GM18909 (cell line): ENCODE results near the gene CCDC85A.

Source experiments
- ATAC-seq: cut with Tn5 transposase; IDR thresholded peaks from one replicate; pipeline ENCODE4 v1.9.1; 2021; ENCODE audit warnings: mild to moderate bottlenecking; ENCODE audit not compliant: unreplicated experiment, poor library complexity

The CCDC85A gene

GRCh38 chr2:56234241-56234640, 50.5 kb downstream of the CCDC85A start:
- no peak for ATAC-seq

GRCh38 chr2:56239030-56239429, 55.2 kb downstream of the CCDC85A start:
- no peak for ATAC-seq

GRCh38 chr2:56239437-56239836, 55.6 kb downstream of the CCDC85A start:
- no peak for ATAC-seq

GRCh38 chr2:56240210-56240609, 56.4 kb downstream of the CCDC85A start:
- no peak for ATAC-seq

GRCh38 chr2:56244506-56244905, 60.7 kb downstream of the CCDC85A start:
- ATAC-seq, result no peak

GRCh38 chr2:56244911-56245530, 61.2 kb downstream of the CCDC85A start:
- ATAC-seq, result no peak

- ATAC-seq, result no peak
These were observed 65.4 kb downstream of the CCDC85A start for GRCh38 chr2:56248965-56249742.

- ATAC-seq, result no peak
These were observed 66.5 kb downstream of the CCDC85A start for GRCh38 chr2:56250153-56250729.

- no peak for ATAC-seq
These were observed 76.6 kb downstream of the CCDC85A start for GRCh38 chr2:56260415-56260814.

- no peak for ATAC-seq
These were observed 78.5 kb downstream of the CCDC85A start for GRCh38 chr2:56262241-56262640.

GRCh38 chr2:56263876-56264275, 80.1 kb downstream of the CCDC85A start:
- no peak for ATAC-seq

GRCh38 chr2:56266761-56267414, 83.1 kb downstream of the CCDC85A start:
- ATAC-seq, result no peak

GRCh38 chr2:56267415-56267788, 83.6 kb downstream of the CCDC85A start:
- no peak for ATAC-seq

- ATAC-seq, result no peak
These were observed 85.1 kb downstream of the CCDC85A start for GRCh38 chr2:56268856-56269255.

- ATAC-seq, result no peak
These were observed 87.5 kb downstream of the CCDC85A start for GRCh38 chr2:56271275-56271674.

- ATAC-seq, result no peak
These were observed 101.4 kb downstream of the CCDC85A start for GRCh38 chr2:56285224-56285623.

- no peak for ATAC-seq
These were observed 103.1 kb downstream of the CCDC85A start for GRCh38 chr2:56286936-56287335.

GRCh38 chr2:56287508-56287907, 103.7 kb downstream of the CCDC85A start:
- ATAC-seq, result no peak

- ATAC-seq, result no peak
These were observed 104.2 kb downstream of the CCDC85A start for GRCh38 chr2:56287974-56288373.

- ATAC-seq, result no peak
These were observed 105.2 kb downstream of the CCDC85A start for GRCh38 chr2:56288838-56289580.
